IPS-15b (cell line): Measurements from ENCODE around the gene UBD.

Experiments
- H3K27me3 ChIP-seq: one replicate; pipeline ENCODE4 v1.6.1; 2013; ENCODE audit warnings: low read length; ENCODE audit not compliant: control insufficient read depth, insufficient read depth
- H3K36me3 ChIP-seq: one replicate; pipeline ENCODE4 v1.6.1; 2013; ENCODE audit warnings: low read length; ENCODE audit not compliant: control insufficient read depth, insufficient read depth
- H3K4me1 ChIP-seq: one replicate; pipeline ENCODE4 v1.6.1; 2013; ENCODE audit warnings: mild to moderate bottlenecking, low read length; ENCODE audit not compliant: control insufficient read depth, insufficient read depth
- H3K4me3 ChIP-seq: one replicate; pipeline ENCODE4 v1.5.1; 2013; ENCODE audit warnings: low read depth, low read length
- H3K9ac ChIP-seq: one replicate; pipeline ENCODE4 v1.6.1; 2013; ENCODE audit warnings: low read depth, mild to moderate bottlenecking, low read length
- H3K9me3 ChIP-seq: one replicate; pipeline ENCODE4 v1.6.1; 2013; ENCODE audit warnings: mild to moderate bottlenecking, low read length; ENCODE audit not compliant: control insufficient read depth, insufficient read depth

UBD gene

DNA sequence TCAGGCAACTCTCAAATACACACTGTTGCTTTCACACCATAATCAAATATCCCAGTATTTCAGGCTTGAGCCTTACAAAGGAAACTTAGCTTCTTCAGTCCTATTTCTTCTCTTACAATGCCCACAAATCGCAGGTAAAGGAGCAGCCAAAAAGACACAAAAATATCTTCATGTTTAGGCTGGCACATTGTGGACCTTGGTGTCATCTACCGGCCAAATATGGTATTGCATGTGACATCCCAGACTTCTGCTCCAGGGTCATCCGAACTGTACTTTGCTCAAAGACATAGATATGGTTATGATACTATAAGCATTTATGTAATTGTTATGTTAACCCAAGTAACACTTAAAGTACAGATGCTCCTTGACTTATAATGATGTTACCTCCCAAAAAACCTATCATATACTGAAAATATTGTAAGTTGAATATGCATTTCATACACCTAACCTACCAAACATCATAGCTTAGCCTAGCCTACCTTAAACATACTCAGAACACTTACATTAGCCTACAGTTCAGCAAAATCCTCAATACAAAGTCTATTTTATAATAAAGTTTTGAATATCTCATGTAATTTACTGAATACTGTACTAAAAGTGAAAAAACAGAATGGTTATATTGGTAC lies 30.0 kb upstream of the UBD start:
- Histone ChIP-seq H3K9me3 (no peaks in the 10 kb centered on the region), H3K4me1 (peaks cover 4% of the 10 kb centered on the region), H3K9ac (no peak overlapping the region), H3K4me3 (no peak overlapping the region), H3K36me3 (no peaks in the 10 kb centered on the region), H3K27me3 (no peaks in the 10 kb centered on the region)

DNA sequence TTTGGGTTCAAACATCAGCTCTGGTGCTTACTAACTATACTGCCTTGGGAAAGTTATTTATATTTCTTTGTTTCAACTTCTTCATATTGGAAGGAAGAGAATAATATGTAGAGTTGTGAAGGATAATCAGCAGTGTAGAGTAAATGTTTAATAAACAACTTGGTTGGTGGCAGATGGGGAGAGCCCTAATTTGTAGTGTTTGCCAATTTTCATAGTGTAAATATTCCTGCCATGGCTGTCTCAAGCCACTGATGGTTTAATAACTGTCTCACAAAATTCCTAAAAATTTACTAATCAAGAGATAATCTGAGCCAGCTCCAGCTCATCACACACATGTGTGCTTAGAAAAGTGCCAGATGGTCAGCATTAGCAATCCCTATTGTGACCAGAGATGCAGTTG lies 25.3 kb upstream of the UBD start, which contains the start of gene OR2H2:
Gene OR2H2, plus strand, starts transcription at position 301 of the 400 bp plus-strand sequence. CDS start 2,824 bp downstream, outside the sequence.
- Histone ChIP-seq H3K9me3 (no peaks in the 10 kb centered on the region), H3K4me1 (no peaks in the 10 kb centered on the region), H3K36me3 (no peaks in the 10 kb centered on the region), H3K27me3 (no peaks in the 10 kb centered on the region), H3K4me3 (no peak within 1 kb of the TSS), H3K9ac (no peak within 1 kb of the TSS)

DNA sequence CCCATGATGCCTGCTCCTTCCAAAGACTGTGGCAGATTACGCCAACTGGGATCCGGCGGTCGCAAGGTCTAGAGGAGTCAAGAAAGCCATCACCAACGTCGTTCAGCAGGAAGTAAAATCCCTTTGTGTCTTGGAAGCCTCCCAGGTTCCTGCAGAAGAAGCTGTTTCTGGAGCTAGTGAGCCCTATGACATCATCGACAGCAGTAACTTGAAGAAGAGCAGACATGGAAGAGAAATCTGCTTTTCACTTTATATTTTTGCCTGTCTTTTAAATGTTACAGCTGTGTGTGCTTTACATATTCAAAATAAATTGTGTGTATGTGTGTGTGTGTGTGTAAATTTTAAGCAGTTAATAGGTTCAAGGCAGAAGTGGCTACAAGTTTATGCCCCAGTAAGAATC lies 18.0 kb upstream of the UBD start:
- Histone ChIP-seq H3K36me3 (no peaks in the 10 kb centered on the region), H3K9ac (no peak overlapping the region), H3K4me3 (no peak overlapping the region), H3K9me3 (no peaks in the 10 kb centered on the region), H3K27me3 (no peaks in the 10 kb centered on the region), H3K4me1 (no peaks in the 10 kb centered on the region)

DNA sequence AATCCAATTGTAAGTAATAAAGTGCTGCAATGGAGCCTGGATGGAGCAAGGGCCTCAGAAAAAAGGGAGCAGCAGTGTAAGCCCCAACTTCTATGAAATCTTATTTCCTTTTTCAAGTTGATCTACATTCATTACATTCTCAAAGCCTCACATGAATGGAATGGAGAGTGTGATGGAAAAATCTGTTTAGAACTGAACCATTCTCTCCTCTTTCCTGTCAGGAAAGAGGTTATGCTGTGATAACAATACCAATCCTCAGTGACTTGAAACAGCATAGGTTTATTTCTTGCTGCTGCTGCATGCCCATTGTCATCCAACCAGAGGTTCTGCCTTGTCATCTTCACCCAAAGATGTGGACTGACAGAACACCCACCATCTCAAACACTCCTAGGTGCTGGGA lies 16.5 kb upstream of the UBD start:
- H3K27me3 ChIP-seq = no peaks in the 10 kb centered on the region
- H3K9ac ChIP-seq = no peak overlapping the region
- H3K4me3 ChIP-seq = no peak overlapping the region
- H3K9me3 ChIP-seq = no peaks in the 10 kb centered on the region
- H3K4me1 ChIP-seq = no peaks in the 10 kb centered on the region
- H3K36me3 ChIP-seq = no peaks in the 10 kb centered on the region

DNA sequence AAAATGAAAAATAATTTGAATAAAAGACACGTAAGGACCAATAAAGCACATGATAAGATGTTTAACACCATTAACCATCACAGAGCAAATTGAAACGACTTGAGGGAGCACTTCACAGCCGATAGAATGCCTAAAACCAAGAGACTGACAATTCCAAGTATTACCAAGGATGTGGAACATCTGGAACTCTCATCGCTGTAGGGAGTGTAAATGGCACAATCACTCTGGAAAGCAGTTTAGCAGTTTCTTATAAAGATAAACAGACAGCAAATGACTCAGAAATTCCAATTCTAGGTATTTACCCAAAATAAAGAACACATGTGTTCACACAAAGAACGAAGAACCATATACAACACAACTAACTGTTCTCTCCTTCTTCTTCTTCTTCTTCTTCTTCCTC lies 8.5 kb upstream of the UBD start:
- no peaks in the 10 kb centered on the region for H3K9me3 ChIP-seq
- H3K27me3 ChIP-seq = no peaks in the 10 kb centered on the region
- H3K36me3 ChIP-seq = no peaks in the 10 kb centered on the region
- H3K4me1 ChIP-seq = no peaks in the 10 kb centered on the region
- H3K4me3 ChIP-seq = no peak overlapping the region
- no peak overlapping the region for H3K9ac ChIP-seq

DNA sequence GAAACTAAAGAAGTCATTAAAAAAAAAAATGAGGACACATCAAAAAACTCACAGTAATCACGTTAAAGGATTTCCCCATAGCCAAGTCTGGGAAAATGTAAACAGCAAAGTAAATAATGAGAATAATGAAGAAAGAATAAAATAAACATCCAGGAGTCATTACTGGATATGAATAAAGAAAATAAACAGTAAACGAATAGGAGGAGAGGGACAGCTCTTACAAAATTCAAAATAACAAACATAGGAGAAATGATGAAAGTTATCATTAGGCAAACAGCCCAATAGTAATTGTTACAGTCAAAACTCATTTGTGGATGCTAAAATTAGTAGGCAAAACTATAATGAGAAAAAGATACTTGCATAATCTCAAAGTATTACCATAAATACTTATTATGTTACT lies 8.0 kb upstream of the UBD start:
- Histone ChIP-seq H3K4me1 (no peaks in the 10 kb centered on the region), H3K9me3 (no peaks in the 10 kb centered on the region), H3K4me3 (no peak overlapping the region), H3K27me3 (no peaks in the 10 kb centered on the region), H3K36me3 (no peaks in the 10 kb centered on the region), H3K9ac (no peak overlapping the region)

DNA sequence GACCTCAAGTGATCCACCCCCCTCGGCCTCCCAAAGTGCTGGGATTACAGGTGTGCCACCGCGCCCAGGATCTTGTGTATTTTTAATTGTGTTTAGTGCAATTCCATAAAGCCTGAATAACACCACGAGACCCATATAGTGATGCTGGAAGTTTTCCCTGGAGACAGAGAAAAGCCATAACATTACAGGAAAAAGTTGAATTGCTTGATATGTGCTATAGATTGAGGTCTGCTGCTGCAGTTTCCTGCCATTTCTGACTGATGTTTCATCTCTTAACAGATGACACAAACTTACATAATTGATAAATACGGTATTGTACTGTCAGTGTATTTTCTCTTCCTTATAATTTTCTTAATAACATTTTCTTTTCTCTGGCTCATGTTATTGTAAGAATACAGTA lies 7.3 kb upstream of the UBD start:
- H3K27me3 ChIP-seq = no peaks in the 10 kb centered on the region
- no peak overlapping the region for H3K4me3 ChIP-seq
- H3K4me1 ChIP-seq = no peaks in the 10 kb centered on the region
- H3K9me3 ChIP-seq = no peaks in the 10 kb centered on the region
- H3K36me3 ChIP-seq = no peaks in the 10 kb centered on the region
- H3K9ac ChIP-seq = no peak overlapping the region

DNA sequence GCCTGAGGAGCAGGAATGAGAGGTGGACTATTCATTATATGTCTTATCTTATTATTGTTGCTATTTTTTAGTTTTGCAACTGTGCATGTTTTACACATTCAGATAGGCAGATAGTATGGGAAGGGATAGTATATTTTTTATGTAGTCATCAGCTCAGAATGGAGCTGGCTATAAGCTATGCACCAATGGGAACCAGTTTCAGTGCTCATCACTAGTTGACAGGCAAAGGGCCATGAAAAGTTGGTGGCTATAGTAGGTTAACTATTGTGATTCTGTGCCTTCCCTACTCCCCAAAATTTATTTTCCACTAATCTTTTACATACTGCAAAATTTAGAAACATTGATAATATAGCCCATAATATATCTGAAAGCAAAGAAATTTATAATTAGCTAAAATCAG lies 5.3 kb upstream of the UBD start:
- Histone ChIP-seq H3K4me1 (peaks cover 1% of the 10 kb centered on the region), H3K27me3 (no peaks in the 10 kb centered on the region), H3K36me3 (no peaks in the 10 kb centered on the region), H3K4me3 (no peak overlapping the region), H3K9me3 (no peaks in the 10 kb centered on the region), H3K9ac (no peak overlapping the region)

DNA sequence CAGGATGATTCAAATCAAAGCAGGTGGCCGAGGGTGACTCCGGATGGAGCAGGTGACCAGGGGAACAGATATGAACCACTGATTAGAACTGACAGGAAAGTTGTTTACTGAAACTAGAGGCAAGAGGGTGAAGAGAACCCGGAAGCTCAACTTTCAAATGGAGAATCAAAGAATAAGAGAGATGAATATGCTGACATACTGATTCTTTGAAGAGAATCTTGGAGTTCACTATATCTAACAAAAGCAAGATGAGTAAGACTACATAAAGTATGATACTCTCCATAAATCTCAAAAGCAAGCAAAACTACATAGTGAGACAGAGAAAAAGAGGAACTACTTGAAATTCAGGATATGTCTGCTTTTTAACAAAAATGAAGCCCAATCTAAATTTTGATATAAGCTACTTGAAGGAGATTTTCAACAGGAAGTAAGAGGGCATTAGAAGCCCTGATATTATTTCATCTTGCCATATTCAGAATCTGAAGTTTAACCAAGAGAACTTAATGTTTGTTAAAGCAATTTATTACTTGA lies 4.0 kb upstream of the UBD start:
- H3K9me3 ChIP-seq = no peaks in the 10 kb centered on the region
- peaks cover 5% of the 10 kb centered on the region for H3K4me1 ChIP-seq
- H3K4me3 ChIP-seq = no peak overlapping the region
- no peaks in the 10 kb centered on the region for H3K36me3 ChIP-seq
- H3K9ac ChIP-seq = no peak overlapping the region
- no peaks in the 10 kb centered on the region for H3K27me3 ChIP-seq

DNA sequence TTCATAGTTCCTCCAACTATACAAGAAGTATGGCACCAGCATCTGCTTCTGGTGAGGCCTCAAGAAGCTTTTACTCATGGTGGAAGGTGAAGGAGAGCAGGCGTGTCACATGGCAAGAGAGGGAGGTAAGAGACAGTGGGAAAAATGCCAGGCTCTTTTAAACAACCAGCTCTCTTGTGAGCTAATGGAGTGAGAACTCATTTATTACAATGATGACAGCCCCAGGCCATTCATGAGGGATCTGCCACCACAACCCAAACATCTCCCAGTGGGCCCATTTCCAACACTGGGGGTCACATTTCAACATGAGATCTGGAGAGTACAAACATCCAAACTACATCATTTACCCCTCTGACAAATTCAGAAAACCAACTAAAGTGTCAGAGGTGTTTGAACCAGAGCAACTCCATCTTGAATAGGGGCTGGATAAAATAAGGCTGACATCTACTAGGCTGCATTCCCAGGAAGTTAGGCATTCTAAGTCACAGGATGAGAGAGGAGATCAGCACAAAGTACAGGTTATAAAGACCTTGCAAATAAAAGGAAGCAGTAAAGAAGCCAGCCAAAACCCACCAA lies 2.2 kb upstream of the UBD start:
- Histone ChIP-seq H3K27me3 (no peaks in the 10 kb centered on the region), H3K9me3 (no peaks in the 10 kb centered on the region), H3K4me3 (no peak overlapping the region), H3K4me1 (peaks cover 15% of the 10 kb centered on the region), H3K9ac (no peak overlapping the region), H3K36me3 (no peaks in the 10 kb centered on the region)

DNA sequence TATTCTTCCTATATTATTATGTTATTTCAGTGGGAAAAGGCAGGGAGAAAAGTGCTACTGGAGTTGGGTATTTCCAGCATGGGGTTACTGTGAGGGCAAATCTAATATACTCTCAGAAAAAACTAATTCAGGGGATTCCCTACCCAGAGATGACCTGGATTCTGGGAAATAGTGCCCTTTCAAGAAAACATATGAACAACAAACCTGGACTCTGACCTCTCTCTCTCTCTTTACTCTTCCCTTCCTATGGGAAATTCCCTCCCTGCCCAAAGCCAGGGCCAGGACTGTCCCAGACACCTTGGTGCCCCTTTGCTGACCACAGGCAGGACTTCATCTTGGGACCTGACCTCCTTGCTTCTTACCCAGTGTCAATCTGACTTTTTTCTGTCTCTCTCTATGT lies 1.6 kb upstream of the UBD start:
- Histone ChIP-seq H3K9me3 (no peaks in the 10 kb centered on the region), H3K27me3 (peaks cover 4% of the 10 kb centered on the region), H3K36me3 (no peaks in the 10 kb centered on the region), H3K4me1 (peaks cover 15% of the 10 kb centered on the region), H3K9ac (no peak overlapping the region), H3K4me3 (no peak overlapping the region)

DNA sequence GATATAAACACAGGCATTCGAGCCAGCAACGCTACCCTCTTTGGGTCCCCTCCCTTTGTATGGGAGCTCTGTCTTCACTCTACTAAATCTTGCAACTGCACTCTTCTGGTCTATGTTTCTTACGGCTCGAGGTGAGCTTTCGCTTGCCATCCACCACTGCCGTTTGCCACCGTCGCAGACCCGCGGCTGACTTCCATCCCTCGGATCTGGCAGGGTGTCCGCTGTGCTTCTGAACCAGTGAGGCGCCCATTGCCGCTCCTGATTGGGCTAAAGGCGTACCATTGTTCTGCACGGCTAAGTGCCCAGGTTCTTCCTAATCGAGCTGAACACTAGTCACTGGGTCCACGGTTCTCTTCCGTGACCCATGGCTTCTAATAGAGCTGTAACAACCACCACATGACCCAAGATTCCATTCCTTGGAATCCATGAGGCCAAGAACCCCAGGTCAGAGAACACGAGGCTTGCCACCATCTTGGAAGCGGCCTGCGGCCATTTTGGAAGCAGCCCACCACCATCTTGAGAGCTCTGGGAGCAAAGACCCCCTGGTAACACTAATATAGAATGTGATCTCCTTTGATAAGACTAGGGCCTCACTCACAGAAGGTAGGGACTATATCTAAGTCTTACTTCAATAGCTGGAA lies 973 bp downstream of the UBD start:
- H3K9me3 ChIP-seq = no peaks in the 10 kb centered on the region

More for the DNA sequence above, 973 bp downstream of the UBD start:
- H3K9ac ChIP-seq = no peak overlapping the region
- H3K36me3 ChIP-seq = no peaks in the 10 kb centered on the region
- H3K4me1 ChIP-seq = peaks cover 15% of the 10 kb centered on the region
- peaks cover 29% of the 10 kb centered on the region for H3K27me3 ChIP-seq
- no peak overlapping the region for H3K4me3 ChIP-seq
